RPMI7951 (cell line): ENCODE data around the gene NRCAM. TPM values are rescaled to one million over a fixed set of nuclear protein-coding genes. Genes with fewer than 3 reads are reported as not detected.
A peak's percentile ranks its signal among the peaks of the same experiment; 100 is the strongest.

Experiments
- DNase-seq: peaks from one replicate; pipeline ENCODE4 v3.0.0-alpha.2; 2012; ENCODE audit warnings: low read depth
- total RNA-seq: library from RNA; depleted of rRNA; stranded (reverse); fragments of >200 nt; shearing (Covaris generic); gene quantifications from 2 replicates; pipeline ENCODE4 v1.2.3, GENCODE V29; 2014

NRCAM gene
- total RNA-seq, 1 experiment from 2014 or later, result 1.7 TPM

GRCh38 chr7:108425714-108426275 lies 30.4 kb downstream of the NRCAM start:
- no peak for DNase-seq

- DNase-seq, result no peak
Measured at GRCh38 chr7:108424013-108424412, 32.2 kb downstream of the NRCAM start.

- DNase-seq, result no peak
Measured at GRCh38 chr7:108423089-108423989, 32.9 kb downstream of the NRCAM start.

GRCh38 chr7:108421720-108422331 lies 34.4 kb downstream of the NRCAM start:
- DNase-seq, result no peak

GRCh38 chr7:108419961-108420908 lies 36.0 kb downstream of the NRCAM start:
- DNase-seq, result peak; percentile 51

GRCh38 chr7:108418946-108419345 lies 37.3 kb downstream of the NRCAM start:
- DNase-seq, result no peak

GRCh38 chr7:108417926-108418325 lies 38.3 kb downstream of the NRCAM start:
- no peak for DNase-seq

GRCh38 chr7:108417144-108417543 lies 39.1 kb downstream of the NRCAM start:
- DNase-seq, result no peak

GRCh38 chr7:108415821-108416536 lies 40.3 kb downstream of the NRCAM start:
- peak; percentile 50 for DNase-seq

- DNase-seq, result no peak
Measured at GRCh38 chr7:108415084-108415483, 41.2 kb downstream of the NRCAM start.

- no peak for DNase-seq
Measured at GRCh38 chr7:108413782-108414492, 42.3 kb downstream of the NRCAM start.

GRCh38 chr7:108413337-108413736 lies 42.9 kb downstream of the NRCAM start:
- no peak for DNase-seq

GRCh38 chr7:108409146-108409545 lies 47.1 kb downstream of the NRCAM start:
- no peak for DNase-seq

GRCh38 chr7:108408296-108408991 lies 47.8 kb downstream of the NRCAM start:
- no peak for DNase-seq

GRCh38 chr7:108407676-108408075 lies 48.6 kb downstream of the NRCAM start:
- DNase-seq, result no peak

- DNase-seq, result no peak
Measured at GRCh38 chr7:108406222-108406890, 49.9 kb downstream of the NRCAM start.

- DNase-seq, result no peak
Measured at GRCh38 chr7:108404509-108405420, 51.5 kb downstream of the NRCAM start.

- DNase-seq, result no peak
Measured at GRCh38 chr7:108403597-108404217, 52.5 kb downstream of the NRCAM start.
